Osteocyte (in vitro differentiated cells): ENCODE results near the gene CDH18. TPM values are rescaled to one million over a fixed set of nuclear protein-coding genes. Genes with fewer than 3 reads are reported as not detected.

Experiments
- DNase-seq: peaks from one replicate; pipeline ENCODE4 v3.0.0; 2021; ENCODE audit warnings: mixed read lengths; ENCODE audit not compliant: unreplicated experiment; ENCODE audit errors: extremely low spot score
- H3K27ac Mint-ChIP-seq: one replicate; pipeline ENCODE4 v1.8.0; 2021; ENCODE audit warnings: mild to moderate bottlenecking, mixed read lengths; ENCODE audit not compliant: unreplicated experiment
- H3K27me3 Mint-ChIP-seq: one replicate; pipeline ENCODE4 v1.8.0; 2021; ENCODE audit warnings: mixed read lengths; ENCODE audit not compliant: unreplicated experiment
- H3K36me3 Mint-ChIP-seq: one replicate; pipeline ENCODE4 v1.8.0; 2021; ENCODE audit warnings: mixed read lengths; ENCODE audit not compliant: unreplicated experiment
- H3K4me1 Mint-ChIP-seq: one replicate; pipeline ENCODE4 v1.8.0; 2021; ENCODE audit warnings: mixed read lengths; ENCODE audit not compliant: unreplicated experiment
- H3K4me3 Mint-ChIP-seq: one replicate; pipeline ENCODE4 v1.8.0; 2021; ENCODE audit warnings: mild to moderate bottlenecking, moderate library complexity, mixed read lengths; ENCODE audit not compliant: unreplicated experiment
- H3K9me3 Mint-ChIP-seq: one replicate; pipeline ENCODE4 v1.8.0; 2021; ENCODE audit warnings: mixed read lengths; ENCODE audit not compliant: unreplicated experiment
- CTCF ChIP-seq: fragments of 200-600 bp; sonication (generic); IDR thresholded peaks from 2 replicates; pipeline ENCODE4 v1.5.0; 2021; ENCODE audit warnings: antibody characterized with exemption, mild to moderate bottlenecking, moderate library complexity
- total RNA-seq: library from RNA; stranded (reverse); gene quantifications from 2 replicates; pipeline ENCODE4 v1.2.1, GENCODE V29; 2021

CDH18 gene
- total RNA-seq, 1 donor from 2014 or later = not detected

DNA sequence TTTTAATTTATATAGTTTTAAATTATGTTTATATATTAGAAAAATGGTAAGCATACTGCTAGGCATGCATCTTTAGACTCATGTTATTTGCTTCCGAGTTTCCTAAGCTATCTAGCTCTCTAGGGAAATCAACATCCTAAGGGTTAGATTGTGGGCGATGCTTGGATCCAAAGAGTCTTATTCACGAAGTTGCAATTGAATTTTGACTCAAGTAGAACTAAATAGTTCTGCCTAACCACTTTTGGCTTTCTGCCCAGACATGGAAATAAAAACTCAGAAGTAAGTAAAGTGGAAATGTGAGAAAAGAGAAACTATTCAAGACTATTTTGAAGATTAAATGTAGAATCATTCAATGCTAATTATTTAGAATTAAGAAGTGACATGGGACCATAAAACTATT lies 440.4 kb downstream of the CDH18 start:
- Mint-ChIP-seq H3K4me3 (no peak overlapping the region), H3K9me3 (peaks cover 6% of the 10 kb centered on the region), H3K27me3 (no peaks in the 10 kb centered on the region), H3K4me1 (no peaks in the 10 kb centered on the region), H3K27ac (no peak overlapping the region), H3K36me3 (no peaks in the 10 kb centered on the region)
- TF ChIP-seq CTCF = no peak
- no peak for DNase-seq

DNA sequence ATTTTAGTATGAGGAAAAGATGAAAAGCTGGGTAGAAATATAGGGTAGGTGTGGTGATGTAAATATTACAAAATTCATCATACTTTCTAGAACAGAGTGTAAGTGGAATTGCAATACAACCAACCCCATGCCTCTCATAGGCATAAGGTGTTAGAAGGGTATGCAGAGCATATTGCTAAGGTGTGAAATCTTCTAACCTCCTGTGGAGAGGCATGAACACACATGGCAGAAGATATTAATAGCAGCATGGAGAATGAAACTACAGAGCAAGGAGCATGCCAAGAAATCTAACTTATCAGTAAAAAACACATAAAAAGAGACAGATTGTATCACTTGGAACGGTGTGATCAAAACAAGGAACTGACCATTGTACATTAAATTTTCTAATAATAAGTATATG lies 441.5 kb downstream of the CDH18 start:
- H3K4me1 Mint-ChIP-seq = no peaks in the 10 kb centered on the region
- H3K9me3 Mint-ChIP-seq = no peaks in the 10 kb centered on the region
- DNase-seq = no peak
- H3K36me3 Mint-ChIP-seq = no peaks in the 10 kb centered on the region
- no peak overlapping the region for H3K27ac Mint-ChIP-seq
- no peak overlapping the region for H3K4me3 Mint-ChIP-seq
- no peak for TF ChIP-seq CTCF
- H3K27me3 Mint-ChIP-seq = no peaks in the 10 kb centered on the region

- Mint-ChIP-seq H3K9me3 (peaks cover 5% of the 10 kb centered on the region), H3K36me3 (no peaks in the 10 kb centered on the region), H3K4me1 (no peaks in the 10 kb centered on the region), H3K27ac (no peak overlapping the region), H3K27me3 (no peaks in the 10 kb centered on the region), H3K4me3 (no peak overlapping the region)
- no peak for DNase-seq
- TF ChIP-seq CTCF = no peak
These were observed 449.4 kb downstream of the CDH18 start for GRCh38 chr5:19538607-19539006.

- no peaks in the 10 kb centered on the region for H3K27me3 Mint-ChIP-seq
- no peak for DNase-seq
- no peak overlapping the region for H3K4me3 Mint-ChIP-seq
- H3K27ac Mint-ChIP-seq = no peak overlapping the region
- no peaks in the 10 kb centered on the region for H3K4me1 Mint-ChIP-seq
- H3K36me3 Mint-ChIP-seq = no peaks in the 10 kb centered on the region
- TF ChIP-seq CTCF = no peak
- peaks cover 10% of the 10 kb centered on the region for H3K9me3 Mint-ChIP-seq
These were observed 451.6 kb downstream of the CDH18 start for GRCh38 chr5:19536387-19536786.

DNA sequence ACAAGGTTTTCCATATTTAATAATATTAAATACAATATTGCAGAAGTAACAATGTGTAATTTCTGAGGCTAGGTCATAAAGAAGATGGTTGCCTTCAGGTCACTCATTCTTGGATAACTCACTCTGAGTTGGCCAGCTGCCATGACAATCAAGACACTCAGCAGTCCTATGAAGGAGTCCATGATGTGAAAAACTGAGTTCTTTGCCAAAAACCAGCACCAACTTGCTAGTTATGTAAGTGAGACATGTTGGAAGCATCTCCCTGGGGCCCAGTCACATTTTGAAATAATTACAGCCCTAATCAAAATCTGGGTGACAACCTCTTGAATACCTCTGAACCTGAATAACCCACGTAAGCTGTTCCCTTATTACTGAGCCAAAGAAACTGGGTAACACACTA lies 453.2 kb downstream of the CDH18 start:
- no peak overlapping the region for H3K27ac Mint-ChIP-seq
- H3K36me3 Mint-ChIP-seq = no peaks in the 10 kb centered on the region
- no peak for DNase-seq
- H3K27me3 Mint-ChIP-seq = no peaks in the 10 kb centered on the region
- peaks cover 10% of the 10 kb centered on the region for H3K9me3 Mint-ChIP-seq
- H3K4me1 Mint-ChIP-seq = no peaks in the 10 kb centered on the region
- TF ChIP-seq CTCF = no peak
- no peak overlapping the region for H3K4me3 Mint-ChIP-seq
